Muscle of leg (tissue), 16 donors: Measurements from ENCODE around the gene NCKIPSD. TPM values are rescaled to one million over a fixed set of nuclear protein-coding genes. Genes with fewer than 3 reads are reported as not detected.
"Not testable (repeated sequence)": the region's sequence is repeated elsewhere in the genome, so short reads cannot be mapped to it uniquely, and the experiment has no call there.

Experiments used
- DNase-seq: peaks from one replicate; pipeline ENCODE4 v3.0.0; 2013
- H3K27ac ChIP-seq: one replicate; pipeline ENCODE4 v1.5.1; 2013; ENCODE audit warnings: mild to moderate bottlenecking, low read length, control low read depth
- H3K27me3 ChIP-seq: one replicate; pipeline ENCODE4 v1.6.1; 2013; ENCODE audit warnings: low read length; ENCODE audit not compliant: control insufficient read depth, insufficient read depth
- H3K36me3 ChIP-seq: one replicate; pipeline ENCODE4 v1.6.1; 2013; ENCODE audit warnings: low read length; ENCODE audit not compliant: control insufficient read depth, insufficient read depth
- H3K4me1 ChIP-seq: one replicate; pipeline ENCODE4 v1.6.1; 2013; ENCODE audit warnings: low read length; ENCODE audit not compliant: control insufficient read depth, insufficient read depth
- H3K4me3 ChIP-seq: one replicate; pipeline ENCODE4 v1.5.1; 2013; ENCODE audit warnings: low read length, control low read depth
- H3K9me3 ChIP-seq: replicated peaks from 2 replicates; pipeline ENCODE4 v1.6.1; 2013; ENCODE audit warnings: low read depth, low read length; ENCODE audit not compliant: control insufficient read depth
- WGBS: methylation state at CpG from one replicate; pipeline ENCODE4 v1.1.5; 2013; ENCODE audit warnings: missing lambda C conversion rate; ENCODE audit not compliant: insufficient coverage; 5-methylcytosine and 5-hydroxymethylcytosine counted together
- long read RNA-seq, 11 donors: transcript quantifications; one replicate each; lab custom pipeline, GENCODE V29; 2026
- polyA plus RNA-seq, 8 donors: library from polyadenylated mRNA; unstranded; fragments of 120-200 nt; gene quantifications; one replicate each; pipeline versions ENCODE4 v1.2.1 to v1.2.3, GENCODE V29; 2013; ENCODE audit warnings: inconsistent platforms in 1 of 8, low replicate concordance in 1 of 8; ENCODE audit not compliant: insufficient read length in 8 of 8, insufficient read depth in 1 of 8
- total RNA-seq: library from RNA; stranded (reverse); fragments of 120-200 nt; gene quantifications from one replicate; pipeline ENCODE4 v1.2.4, GENCODE V29; 2013

NCKIPSD gene
- total RNA-seq (5.9 TPM), polyA plus RNA-seq (10 to 100 TPM in 2 of 8 donors, 1 to 10 TPM in 6; 6.0 to 10.9 (median 8.9) TPM)
- long read RNA-seq, donor 1, partial matches to known transcripts = 0 of 1 reads
- long read RNA-seq, donor 1, other reads (novel, unspliced or antisense) = 0 of 1 reads
- long read RNA-seq, donor 2 = 0 reads
- long read RNA-seq, donor 3, partial matches to known transcripts = 0 of 1 reads
- long read RNA-seq, donor 3, other reads (novel, unspliced or antisense) = 0 of 1 reads
- long read RNA-seq, donor 4, partial matches to known transcripts = 0 of 1 reads
- long read RNA-seq, donor 4, other reads (novel, unspliced or antisense) = 0 of 1 reads
- long read RNA-seq, donor 5 = 0 reads
- long read RNA-seq, donor 6 = 0 reads
- long read RNA-seq, donor 7, partial matches to known transcripts = 0 of 2 reads
- long read RNA-seq, donor 7, other reads (novel, unspliced or antisense) = 0 of 2 reads
- long read RNA-seq, donor 8, partial matches to known transcripts = 0 of 2 reads
- long read RNA-seq, donor 8, other reads (novel, unspliced or antisense) = 0 of 2 reads
- long read RNA-seq, donor 9, partial matches to known transcripts = 0 of 1 reads
- long read RNA-seq, donor 9, other reads (novel, unspliced or antisense) = 0 of 1 reads
- long read RNA-seq, donor 10, partial matches to known transcripts = 0 of 2 reads
- long read RNA-seq, donor 10, other reads (novel, unspliced or antisense) = 0 of 2 reads
- long read RNA-seq, donor 11 = 0 reads

DNA sequence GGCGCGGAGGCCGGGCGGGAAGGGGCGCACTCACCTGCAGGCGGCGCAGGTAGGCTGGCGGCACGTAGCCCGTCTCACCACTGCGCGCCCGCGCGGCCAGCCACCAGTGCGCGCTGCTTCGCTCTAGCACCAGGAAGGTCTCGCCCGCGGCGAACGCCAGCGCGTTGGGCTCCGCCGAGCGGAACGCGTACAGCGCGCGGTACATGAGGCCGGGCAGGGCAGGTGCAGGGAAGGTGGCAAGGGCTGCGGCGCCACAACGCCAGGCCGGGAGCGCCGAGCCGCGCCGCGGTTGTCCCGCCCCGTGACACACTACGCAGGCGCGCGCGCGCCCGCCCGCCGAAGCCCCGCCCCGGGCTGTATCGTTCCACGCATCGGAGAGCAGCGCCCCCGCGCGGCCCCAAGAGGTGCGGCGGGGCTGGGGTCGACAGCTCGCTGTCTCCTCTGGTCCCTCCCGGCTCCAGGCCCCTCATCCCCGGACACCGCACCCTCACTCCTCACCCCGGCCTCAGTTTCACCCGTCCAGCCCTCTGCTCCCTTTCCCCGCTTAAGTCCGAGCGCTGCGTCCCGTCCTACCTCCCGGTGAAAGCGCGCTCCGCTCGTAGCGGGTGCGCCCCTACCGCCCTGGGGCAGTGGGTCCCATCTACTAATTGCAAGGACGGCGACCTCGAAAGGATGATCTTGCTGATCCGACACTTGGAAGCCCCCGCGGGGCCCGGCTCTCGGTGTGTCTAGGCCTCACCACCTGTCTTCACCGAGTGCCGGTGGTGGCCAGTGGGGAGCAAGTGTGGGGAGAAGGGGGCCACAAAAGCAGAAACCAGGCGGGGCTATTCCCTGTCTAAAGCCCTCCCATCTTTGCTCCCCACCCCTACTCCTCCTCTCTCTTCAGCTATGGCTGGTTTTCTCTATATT is at the start of gene NCKIPSD:
Gene NCKIPSD (minus strand): TSS at position 313 of the 909 bp plus-strand sequence. CDS start 108 bp downstream, at position 205.
- H3K27ac ChIP-seq = peak within 1 kb of the TSS; percentile 63

GRCh38 chr3:48735075-48735767 is 49.5 kb upstream of the NCKIPSD start:
- H3K4me1 ChIP-seq = peaks cover 10% of the 10 kb centered on the region
- peak; percentile 28 for DNase-seq
- H3K36me3 ChIP-seq, H3K4me3 ChIP-seq, H3K27ac ChIP-seq, H3K27me3 ChIP-seq, H3K9me3 ChIP-seq: not testable (repeated sequence)
- WGBS = no CpG with 5 or more reads among the region's 8 CpGs

More for the DNA sequence above, at the start of gene NCKIPSD:
- Histone ChIP-seq H3K27me3 (no peaks in the 10 kb centered on the region), H3K9me3 (no peaks in the 10 kb centered on the region), H3K36me3 (peaks cover 53% of the 10 kb centered on the region), H3K4me1 (peaks cover 28% of the 10 kb centered on the region), H3K4me3 (peak within 1 kb of the TSS; percentile 77)
- peak; percentile 93 for DNase-seq
- under 1% methylated on average over 93 of the region's 97 CpGs for WGBS

GRCh38 chr3:48734541-48734940 is 48.8 kb upstream of the NCKIPSD start:
- not testable (repeated sequence) for H3K27me3 ChIP-seq, H3K9me3 ChIP-seq, H3K4me1 ChIP-seq, H3K4me3 ChIP-seq, DNase-seq, H3K36me3 ChIP-seq, H3K27ac ChIP-seq
- no CpG with 5 or more reads among the region's 25 CpGs for WGBS

- H3K4me1 ChIP-seq, H3K9me3 ChIP-seq, H3K27me3 ChIP-seq, DNase-seq, H3K27ac ChIP-seq, H3K36me3 ChIP-seq, H3K4me3 ChIP-seq: not testable (repeated sequence)
- no CpG with 5 or more reads among the region's 53 CpGs for WGBS
These were observed 48.2 kb upstream of the NCKIPSD start for GRCh38 chr3:48733752-48734518.

GRCh38 chr3:48727511-48727910 is 41.8 kb upstream of the NCKIPSD start:
- no peaks in the 10 kb centered on the region for H3K9me3 ChIP-seq
- no peaks in the 10 kb centered on the region for H3K27me3 ChIP-seq
- H3K27ac ChIP-seq = no peak overlapping the region
- no peak for DNase-seq
- no peaks in the 10 kb centered on the region for H3K36me3 ChIP-seq
- no peak overlapping the region for H3K4me3 ChIP-seq
- no peaks in the 10 kb centered on the region for H3K4me1 ChIP-seq
- 64% methylated on average over 7 of the region's 8 CpGs for WGBS

DNA sequence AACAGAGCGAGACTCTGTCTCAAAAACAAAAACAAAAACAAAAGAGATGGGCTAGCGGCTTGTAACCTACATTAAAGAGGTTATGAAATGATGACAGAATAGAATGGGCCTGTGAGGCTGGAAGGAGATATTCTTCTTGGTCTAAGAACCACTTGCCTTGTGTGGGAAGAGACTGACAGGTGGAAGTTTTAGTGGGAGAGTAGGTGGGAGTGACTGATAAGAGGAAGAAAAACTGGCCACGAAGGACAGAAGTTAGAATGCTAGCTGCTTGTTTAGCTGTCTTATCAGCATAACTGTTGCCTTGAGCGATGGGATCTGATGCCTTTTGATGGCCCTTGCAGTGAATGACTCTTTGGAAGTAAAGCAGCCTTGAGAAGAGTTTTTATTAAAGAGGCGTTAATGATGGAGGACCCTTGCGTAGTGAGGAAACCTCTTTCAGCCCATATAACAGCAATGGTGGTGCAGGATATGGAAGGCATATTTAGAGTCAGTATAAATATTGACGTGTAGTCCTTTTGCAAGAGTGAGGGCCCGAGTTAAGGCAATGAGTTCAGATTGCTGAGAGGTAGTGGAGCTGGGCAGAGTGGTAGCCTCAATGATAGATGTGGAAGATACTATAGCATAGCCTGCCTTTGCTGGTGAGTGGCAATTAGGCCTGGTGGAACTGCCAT is 39.6 kb upstream of the NCKIPSD start:
- H3K4me1 ChIP-seq, DNase-seq, H3K36me3 ChIP-seq, H3K27me3 ChIP-seq, H3K27ac ChIP-seq, H3K4me3 ChIP-seq, H3K9me3 ChIP-seq: not testable (repeated sequence)
- 88% methylated on average over 4 of the region's 8 CpGs for WGBS

DNA sequence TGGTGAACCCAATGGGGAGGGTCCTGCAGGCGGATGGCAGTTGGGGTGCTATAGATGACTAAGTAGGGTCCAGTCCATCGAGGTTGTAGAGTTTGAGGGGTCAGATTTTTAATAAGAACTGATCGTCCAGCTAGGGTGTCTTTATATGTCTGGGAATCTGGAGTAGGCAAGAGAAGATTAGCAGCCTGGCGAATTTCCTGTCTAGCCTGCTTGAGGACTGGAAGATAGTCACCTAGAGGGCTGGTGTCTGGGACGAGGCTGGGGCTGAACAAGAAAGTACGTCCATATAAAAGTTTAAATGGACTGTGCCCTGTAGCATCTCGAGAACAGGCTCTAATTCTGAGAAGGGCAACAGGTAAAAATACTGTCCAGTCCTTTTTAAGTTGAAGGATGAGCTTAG is 38.0 kb upstream of the NCKIPSD start:
- H3K36me3 ChIP-seq = no peaks in the 10 kb centered on the region
- H3K9me3 ChIP-seq = no peaks in the 10 kb centered on the region
- DNase-seq = no peak
- no peak overlapping the region for H3K4me3 ChIP-seq
- no peaks in the 10 kb centered on the region for H3K27me3 ChIP-seq
- WGBS = 79% methylated on average over 7 of the region's 7 CpGs
- H3K4me1 ChIP-seq = no peaks in the 10 kb centered on the region
- no peak overlapping the region for H3K27ac ChIP-seq

GRCh38 chr3:48723293-48723692 is 37.6 kb upstream of the NCKIPSD start:
- DNase-seq, H3K4me1 ChIP-seq, H3K9me3 ChIP-seq, H3K27me3 ChIP-seq, H3K27ac ChIP-seq, H3K36me3 ChIP-seq, H3K4me3 ChIP-seq: not testable (repeated sequence)
- 83% methylated on average over 3 of the region's 3 CpGs for WGBS
